GM12878 (cell line): Measurements from ENCODE around the gene USH1G. TPM values are rescaled to one million over a fixed set of nuclear protein-coding genes. Genes with fewer than 3 reads are reported as not detected.

ENCODE experiments used
- ATAC-seq: fragments of 200-7000 bp; cut with Tn5 transposase; 3 replicates; pipeline ENCODE4 v1.9.1; 2020; ENCODE audit warnings: mild to moderate bottlenecking, moderate library complexity
- BruUV-seq: library from RNA; stranded (reverse); fragments of 400-500 nt; replicated peaks from 2 replicates; lab custom pipeline; 2021; lab: Mats Ljungman, UMichigan
- CTCF ChIA-PET: fragments of 300-600 bp; sonication (Branson Sonifier 250); formaldehyde crosslinking; extraction: SDS; loops from one replicate; lab custom pipeline; 2021; ENCODE audit warnings: inconsistent platforms; lab: Yijun Ruan, JAX
- POLR2A ChIA-PET: fragments of 350-600 bp; formaldehyde crosslinking; extraction: SDS; loops from one replicate; lab custom pipeline; 2021; ENCODE audit warnings: inconsistent platforms; lab: Charles Lee
- RAD21 ChIA-PET: fragments of 300-600 bp; sonication (Branson Sonifier 250); formaldehyde crosslinking; loops from one replicate; lab custom pipeline; 2023; ENCODE audit warnings: antibody characterized with exemption; ENCODE audit not compliant: unreplicated experiment; lab: Charles Lee
- SMC1A ChIA-PET: fragments of 300-600 bp; sonication (Branson Sonifier 250); formaldehyde crosslinking; loops from one replicate; lab custom pipeline; 2023; ENCODE audit not compliant: unreplicated experiment, uncharacterized antibody; lab: Charles Lee
- DNase-seq: peaks from one replicate; pipeline ENCODE4 v3.0.0-alpha.2; 2011; ENCODE audit warnings: low read depth, low spot score
- FAIRE-seq: peaks from 3 replicates; lab custom pipeline; 2011; peaks lifted over from hg19 to GRCh38; lab: Jason Lieb, UNC
- H2AFZ ChIP-seq: 2 replicates; pipeline ENCODE4 v1.6.0; 2011; ENCODE audit warnings: low read depth, low read length, control low read depth; ENCODE audit not compliant: control insufficient read depth
- H3K27ac ChIP-seq: 2 replicates; pipeline ENCODE4 v1.5.1; 2011; ENCODE audit warnings: control low read depth; ENCODE audit not compliant: control insufficient read depth, insufficient read depth
- H3K27me3 ChIP-seq, 2 experiments: replicated peaks in 1 of 2; 2 replicates each; pipeline versions ENCODE4 v1.6.0 to v1.6.1; 2011; ENCODE audit warnings: low read length in 1 of 2; ENCODE audit not compliant: control insufficient read depth in 2 of 2, insufficient read depth in 2 of 2
- H3K36me3 ChIP-seq, 2 experiments: 2 replicates each; pipeline ENCODE4 v1.5.1; 2011; ENCODE audit warnings: low read length in 1 of 2; ENCODE audit not compliant: control insufficient read depth in 2 of 2, insufficient read depth in 2 of 2
- H3K4me1 ChIP-seq: 2 replicates; pipeline ENCODE4 v1.6.1; 2011; ENCODE audit warnings: mild to moderate bottlenecking, low read length, moderate library complexity, mixed read lengths; ENCODE audit not compliant: control insufficient read depth, insufficient read depth
- H3K4me2 ChIP-seq: 2 replicates; pipeline ENCODE4 v1.6.0; 2011; ENCODE audit warnings: control low read depth; ENCODE audit not compliant: control insufficient read depth, insufficient read depth
- H3K4me3 ChIP-seq: fragments of 200-600 bp; sonication (generic); 2 replicates; pipeline ENCODE4 v1.5.1; 2016
- H3K79me2 ChIP-seq: 2 replicates; pipeline ENCODE4 v1.6.0; 2011; ENCODE audit warnings: low read length; ENCODE audit not compliant: control insufficient read depth, insufficient read depth
- H3K9ac ChIP-seq: 2 replicates; pipeline ENCODE4 v1.8.0; 2011; ENCODE audit warnings: low read length, control low read depth, mixed read lengths; ENCODE audit not compliant: control insufficient read depth, insufficient read depth
- H3K9me3 ChIP-seq: replicated peaks from 3 replicates; pipeline ENCODE4 v1.5.1; 2011; ENCODE audit warnings: mild to moderate bottlenecking, low read length; ENCODE audit not compliant: control insufficient read depth, insufficient read depth
- H4K20me1 ChIP-seq: 2 replicates; pipeline ENCODE4 v1.6.0; 2011; ENCODE audit not compliant: control insufficient read depth, insufficient read depth
- ASH2L ChIP-seq: fragments of 300-600, 200-600 bp; sonication (generic); IDR thresholded peaks from 2 replicates; pipeline ENCODE4 v1.6.1; 2017; ENCODE audit warnings: low read depth, mild to moderate bottlenecking, borderline replicate concordance
- ATF7 ChIP-seq: fragments of 450-650 bp; IDR thresholded peaks from 2 replicates; pipeline ENCODE4 v1.6.1; 2016; ENCODE audit warnings: low read depth, mild to moderate bottlenecking
- CBX3 ChIP-seq: fragments of 200-600 bp; sonication (generic); IDR thresholded peaks from 2 replicates; pipeline ENCODE4 v1.6.1; 2016; ENCODE audit warnings: low read depth, borderline replicate concordance
- CBX5 ChIP-seq: sonication (generic); IDR thresholded peaks from 2 replicates; pipeline ENCODE4 v1.6.1; 2016; ENCODE audit warnings: low read depth, moderate library complexity, mild to moderate bottlenecking, inconsistent platforms
- EGR1 ChIP-seq, 2 experiments: IDR thresholded peaks; 1 replicate in 1 of 2; 2 replicates in 1 of 2; pipeline ENCODE4 v1.6.1; 2011 to 2012; ENCODE audit warnings: low read depth in 2 of 2, low read length in 2 of 2, borderline replicate concordance in 1 of 2, mild to moderate bottlenecking in 1 of 2, moderate library complexity in 1 of 2
- GATAD2B ChIP-seq: fragments of 450-650 bp; conservative IDR thresholded peaks from 2 replicates; pipeline ENCODE4 v1.6.1; 2017; ENCODE audit warnings: low read depth, mild to moderate bottlenecking, moderate library complexity
- IKZF1 ChIP-seq: fragments of 450-650 bp; conservative IDR thresholded peaks from 2 replicates; pipeline ENCODE4 v1.6.1; 2017; ENCODE audit warnings: antibody characterized with exemption, mild to moderate bottlenecking
- MEF2A ChIP-seq: IDR thresholded peaks from 2 replicates; pipeline ENCODE4 v1.6.1; 2011; ENCODE audit warnings: low read depth, mild to moderate bottlenecking, low read length, moderate library complexity; ENCODE audit not compliant: insufficient read depth
- PAX8 ChIP-seq: fragments of 450-650 bp; IDR thresholded peaks from 2 replicates; pipeline ENCODE4 v1.6.1; 2017; ENCODE audit warnings: mild to moderate bottlenecking, moderate library complexity
- POLR2AphosphoS5 ChIP-seq: IDR thresholded peaks from 2 replicates; pipeline ENCODE4 v1.6.1; 2011; ENCODE audit warnings: mild to moderate bottlenecking, low read length, inconsistent platforms
- POU2F2 ChIP-seq: IDR thresholded peaks from 3 replicates; pipeline ENCODE4 v1.6.1; 2011; ENCODE audit warnings: low read depth, mild to moderate bottlenecking, low read length, borderline replicate concordance
- TCF7 ChIP-seq: IDR thresholded peaks from 2 replicates; pipeline ENCODE4 v1.6.1; 2014; ENCODE audit warnings: antibody characterized with exemption, borderline replicate concordance
- ZNF207 ChIP-seq: fragments of 450-650 bp; IDR thresholded peaks from 2 replicates; pipeline ENCODE4 v1.6.1; 2014; ENCODE audit warnings: antibody characterized with exemption, mild to moderate bottlenecking, borderline replicate concordance
- ZNF24 ChIP-seq: fragments of 450-650 bp; IDR thresholded peaks from 2 replicates; pipeline ENCODE4 v1.6.1; 2017; ENCODE audit warnings: antibody characterized with exemption, mild to moderate bottlenecking
- ZSCAN29 ChIP-seq: fragments of 450-650 bp; IDR thresholded peaks from 2 replicates; pipeline ENCODE4 v1.6.1; 2017; ENCODE audit warnings: mild to moderate bottlenecking, moderate library complexity
- WGBS: methylation state at CpG from one replicate; pipeline ENCODE4 v1.1.6; 2016; ENCODE audit warnings: low lambda C conversion rate; ENCODE audit not compliant: insufficient replicate concordance, insufficient coverage; ENCODE audit errors: missing lambda C conversion rate; 5-methylcytosine and 5-hydroxymethylcytosine counted together
- in situ Hi-C: fragments of 300-500 bp; cut with MboI; formaldehyde crosslinking; loops from 9 replicates; pipeline ENCODE4 v1.14.3; 2018; ENCODE audit warnings: mixed read lengths
- intact Hi-C: fragments of 100-400 bp; cut with micrococcal nuclease; formaldehyde crosslinking; loops from one replicate; pipeline ENCODE4 v1.14.2; 2022; ENCODE audit not compliant: unreplicated experiment
- polyA plus RNA-seq, 11 experiments: library from polyadenylated mRNA; depleted of rRNA in 4 of 11; unstranded in 6 of 11; stranded (reverse) in 5 of 11; fragments of >200 nt; fragmentation: Nextera tagmentation in 4 of 11; fragmentation: Illumina TruSeq in 1 of 11; extraction: Ambion mirVana in 4 of 11; extraction: Trizol in 1 of 11; gene quantifications; 1 replicate in 1 of 11; 2 replicates in 10 of 11; pipeline versions ENCODE4 v1.2.1 to v1.2.3, GENCODE V29; 2011 to 2016; ENCODE audit warnings: inconsistent platforms in 2 of 11, missing spikeins in 2 of 11, low read depth in 1 of 11
- total RNA-seq, 4 experiments: library from RNA; depleted of rRNA in 3 of 4; stranded (reverse); fragments of >200 nt in 3 of 4; fragmentation: Illumina TruSeq in 1 of 4; extraction: Trizol in 1 of 4; gene quantifications; 2 replicates each; pipeline versions ENCODE4 v1.2.1 to v1.2.3, GENCODE V29; 2013 to 2021
- TF ChIP-seq, protein P1 (sequence below): fragments of 450-650 bp; IDR thresholded peaks from 2 replicates; pipeline ENCODE4 v1.6.1; 2017; ENCODE audit warnings: mild to moderate bottlenecking, moderate library complexity
- TF ChIP-seq, protein P2 (sequence below): IDR thresholded peaks from 2 replicates; pipeline ENCODE4 v1.6.1; 2012; ENCODE audit warnings: low read depth, low read length, improper control_type of control experiment

The USH1G gene
- total and polyA plus RNA-seq, 10 of the 15 experiments (the other 5 are each of a cell fraction or from before 2014, with no cell fraction given): 0.05 to 0.62 (median 0.09) TPM; not detected in 7

DNA sequence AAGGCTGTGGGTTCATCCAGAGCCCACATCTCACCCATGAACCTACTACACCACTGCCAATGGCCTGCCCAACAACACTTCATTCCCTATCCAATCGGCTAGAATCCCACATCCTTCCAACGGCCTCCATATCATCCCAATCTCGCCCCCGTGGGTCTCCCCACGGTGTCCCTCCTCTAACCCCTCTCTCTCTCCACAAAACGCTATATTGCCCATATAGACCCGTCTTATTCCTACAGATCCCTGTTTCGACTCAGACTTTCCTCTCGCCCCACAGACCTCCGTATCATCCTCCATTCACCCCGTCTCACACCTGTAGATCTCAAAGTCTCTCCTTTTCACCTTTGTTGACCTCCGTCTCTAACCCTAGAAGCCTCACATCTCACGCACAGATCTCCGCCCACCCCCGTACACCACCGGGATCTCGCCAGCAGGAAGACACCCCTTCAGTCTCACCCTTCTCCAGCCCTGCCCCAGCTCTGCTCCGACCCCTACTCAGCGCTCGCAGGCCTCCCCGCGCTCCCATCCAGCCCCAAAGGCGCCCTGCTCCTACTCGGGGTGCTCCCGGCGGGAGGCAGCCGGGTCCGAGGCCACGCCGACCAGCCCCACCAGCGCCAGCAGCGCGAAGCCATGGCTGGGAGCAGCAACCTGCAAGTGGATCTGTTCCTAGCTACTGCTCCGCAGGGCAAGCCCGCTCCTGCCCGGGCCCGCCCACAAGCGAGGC, 50.6 kb downstream of the USH1G start, which contains the start of gene FDXR:
Gene FDXR, minus strand, starts transcription at position 682 of the 724 bp plus-strand sequence. Its CDS starts 50 bp downstream, at position 632.
- in situ Hi-C loops: no loop called here
- H3K4me1 ChIP-seq: peaks cover 14% of the 10 kb centered on the region
- no peaks in the 10 kb centered on the region for H3K27me3 ChIP-seq
- H3K9ac ChIP-seq: peak within 1 kb of the TSS; percentile 94
- peak within 1 kb of the TSS; percentile 98 for H3K4me2 ChIP-seq
- ChIA-PET RAD21 (interaction anchor here (0.8 to 3.2 kb wide), 10 partner anchors 10 to 337 kb away, joined by 3 to 24 read pairs (median 5); partner anchors contain the start of gene RAB37), CTCF (interaction anchor here (0.7 to 4.5 kb wide), 15 partner anchors 9 to 1034 kb away, joined by 3 to 40 read pairs (median 4); partner anchors contain the start of gene RAB37), SMC1A (interaction anchor here (0.6 to 2.5 kb wide), 6 partner anchors 7 to 126 kb away, joined by 3 to 10 read pairs (median 3); no protein-coding TSS in a partner anchor), POLR2A (interaction anchor here (0.6 to 1.9 kb wide), 15 partner anchors 15 to 505 kb away, joined by 3 to 15 read pairs (median 4); partner anchors contain the start of genes KCTD2, MRPL58 and NAT9)
- ATAC-seq (peak; percentile 42), DNase-seq (no peak), FAIRE-seq (no peak)
- H2AFZ ChIP-seq: peak within 1 kb of the TSS; percentile 90
- peaks cover 16% of the 10 kb centered on the region for H3K79me2 ChIP-seq
- WGBS: under 1% methylated on average over 38 of the region's 38 CpGs
- BruUV-seq: TSS peak; percentile 90
- peak within 1 kb of the TSS; percentile 82 for H3K4me3 ChIP-seq
- intact Hi-C loops: no loop called here
- H4K20me1 ChIP-seq: no peaks in the 10 kb centered on the region
- peak within 1 kb of the TSS; percentile 96 for H3K27ac ChIP-seq
- no peaks in the 10 kb centered on the region; a peak in 2 of 4 replicates for H3K36me3 ChIP-seq
- H3K9me3 ChIP-seq: no peaks in the 10 kb centered on the region
- TF ChIP-seq POLR2AphosphoS5: 0 out of 2 replicates have a peak, but pooled peaks have one; percentile 26
- TF ChIP-seq ZNF207: 0 out of 2 replicates have a peak, but pooled peaks have one; percentile 42
- TF ChIP-seq MEF2A: no peak
- TF ChIP-seq CBX5: no peak
- no peak for TF ChIP-seq ZNF24
- TF ChIP-seq PAX8: no peak
- no peak for TF ChIP-seq ATF7
- TF ChIP-seq POU2F2: peak; percentile 74; the same call in 2 of the 3 replicates
- TF ChIP-seq TCF7: no peak
- TF ChIP-seq, protein P1, sequence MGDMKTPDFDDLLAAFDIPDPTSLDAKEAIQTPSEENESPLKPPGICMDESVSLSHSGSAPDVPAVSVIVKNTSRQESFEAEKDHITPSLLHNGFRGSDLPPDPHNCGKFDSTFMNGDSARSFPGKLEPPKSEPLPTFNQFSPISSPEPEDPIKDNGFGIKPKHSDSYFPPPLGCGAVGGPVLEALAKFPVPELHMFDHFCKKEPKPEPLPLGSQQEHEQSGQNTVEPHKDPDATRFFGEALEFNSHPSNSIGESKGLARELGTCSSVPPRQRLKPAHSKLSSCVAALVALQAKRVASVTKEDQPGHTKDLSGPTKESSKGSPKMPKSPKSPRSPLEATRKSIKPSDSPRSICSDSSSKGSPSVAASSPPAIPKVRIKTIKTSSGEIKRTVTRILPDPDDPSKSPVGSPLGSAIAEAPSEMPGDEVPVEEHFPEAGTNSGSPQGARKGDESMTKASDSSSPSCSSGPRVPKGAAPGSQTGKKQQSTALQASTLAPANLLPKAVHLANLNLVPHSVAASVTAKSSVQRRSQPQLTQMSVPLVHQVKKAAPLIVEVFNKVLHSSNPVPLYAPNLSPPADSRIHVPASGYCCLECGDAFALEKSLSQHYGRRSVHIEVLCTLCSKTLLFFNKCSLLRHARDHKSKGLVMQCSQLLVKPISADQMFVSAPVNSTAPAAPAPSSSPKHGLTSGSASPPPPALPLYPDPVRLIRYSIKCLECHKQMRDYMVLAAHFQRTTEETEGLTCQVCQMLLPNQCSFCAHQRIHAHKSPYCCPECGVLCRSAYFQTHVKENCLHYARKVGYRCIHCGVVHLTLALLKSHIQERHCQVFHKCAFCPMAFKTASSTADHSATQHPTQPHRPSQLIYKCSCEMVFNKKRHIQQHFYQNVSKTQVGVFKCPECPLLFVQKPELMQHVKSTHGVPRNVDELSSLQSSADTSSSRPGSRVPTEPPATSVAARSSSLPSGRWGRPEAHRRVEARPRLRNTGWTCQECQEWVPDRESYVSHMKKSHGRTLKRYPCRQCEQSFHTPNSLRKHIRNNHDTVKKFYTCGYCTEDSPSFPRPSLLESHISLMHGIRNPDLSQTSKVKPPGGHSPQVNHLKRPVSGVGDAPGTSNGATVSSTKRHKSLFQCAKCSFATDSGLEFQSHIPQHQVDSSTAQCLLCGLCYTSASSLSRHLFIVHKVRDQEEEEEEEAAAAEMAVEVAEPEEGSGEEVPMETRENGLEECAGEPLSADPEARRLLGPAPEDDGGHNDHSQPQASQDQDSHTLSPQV: no peak
- 0 out of 2 replicates have a peak, but pooled peaks have one; percentile 15 for TF ChIP-seq GATAD2B
- peak; percentile 9; the same call in 1 of the 2 replicates for TF ChIP-seq IKZF1
- TF ChIP-seq ASH2L: no peak
- TF ChIP-seq ZSCAN29: peak; percentile 88
- peak in 1 of 2 experiments; percentile 34; a peak in 1 of 3 replicates for TF ChIP-seq EGR1 (IDR thresholded peaks at IDR 0.05; ENCODE audit: borderline replicate concordance in 1 of 2, low read depth in 2 of 2, low read length in 2 of 2)
- TF ChIP-seq, protein P2, sequence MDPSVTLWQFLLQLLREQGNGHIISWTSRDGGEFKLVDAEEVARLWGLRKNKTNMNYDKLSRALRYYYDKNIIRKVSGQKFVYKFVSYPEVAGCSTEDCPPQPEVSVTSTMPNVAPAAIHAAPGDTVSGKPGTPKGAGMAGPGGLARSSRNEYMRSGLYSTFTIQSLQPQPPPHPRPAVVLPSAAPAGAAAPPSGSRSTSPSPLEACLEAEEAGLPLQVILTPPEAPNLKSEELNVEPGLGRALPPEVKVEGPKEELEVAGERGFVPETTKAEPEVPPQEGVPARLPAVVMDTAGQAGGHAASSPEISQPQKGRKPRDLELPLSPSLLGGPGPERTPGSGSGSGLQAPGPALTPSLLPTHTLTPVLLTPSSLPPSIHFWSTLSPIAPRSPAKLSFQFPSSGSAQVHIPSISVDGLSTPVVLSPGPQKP: no peak
- TF ChIP-seq CBX3: no peak
